ENCODE measurements around the gene PTPRN2. TPM values are rescaled to one million over a fixed set of nuclear protein-coding genes. Genes with fewer than 3 reads are reported as not detected.

The PTPRN2 gene
- total RNA-seq, 1 donor from 2014 or later = 1.8 TPM

GRCh38 chr7:157560710-157561522, 1026.7 kb downstream of the PTPRN2 start:
- CTCF ChIA-PET = no interaction called here

DNA sequence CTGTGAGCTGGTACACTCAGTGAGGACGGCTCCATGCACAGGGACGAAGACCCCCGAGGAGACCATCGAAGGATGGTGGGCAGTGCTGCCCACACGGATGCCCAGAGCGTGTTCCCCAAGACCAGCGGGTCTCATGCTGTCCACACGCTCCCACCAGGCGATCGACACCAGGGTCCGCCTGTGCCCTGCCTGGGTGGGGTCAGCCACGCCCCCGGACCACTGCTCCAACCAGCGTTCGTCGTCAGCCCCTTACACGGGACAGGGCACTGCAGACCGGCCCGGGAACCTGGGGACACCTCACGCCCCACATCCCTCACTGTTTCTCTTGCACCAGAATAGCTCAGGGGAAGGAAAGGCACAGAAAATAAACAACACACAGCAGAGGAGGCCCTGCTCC, 1027.4 kb downstream of the PTPRN2 start:
- H3K36me3 Mint-ChIP-seq (ENCODE audit: low read depth) = peaks cover 4% of the 10 kb centered on the region
- H3K4me3 Mint-ChIP-seq = no peak overlapping the region
- ChIA-PET CTCF (no interaction called here), POLR2A (no interaction called here)
- TF ChIP-seq CTCF (IDR thresholded peaks at IDR 0.05) = no peak
- no peak for ATAC-seq (ENCODE audit: low read depth)
- H3K27ac Mint-ChIP-seq = no peak overlapping the region
- no peaks in the 10 kb centered on the region for H3K27me3 Mint-ChIP-seq
- H3K9me3 Mint-ChIP-seq = no peaks in the 10 kb centered on the region
- no peak for DNase-seq
- peaks cover 3% of the 10 kb centered on the region for H3K4me1 Mint-ChIP-seq
- intact Hi-C loops (cut with micrococcal nuclease) = no loop called here

More at GRCh38 chr7:157560710-157561522, 1026.7 kb downstream of the PTPRN2 start:
- H3K4me1 Mint-ChIP-seq = peaks cover 3% of the 10 kb centered on the region
- H3K4me3 Mint-ChIP-seq = no peak overlapping the region
- intact Hi-C loops (cut with micrococcal nuclease) = no loop called here
- no peak for TF ChIP-seq CTCF (IDR thresholded peaks at IDR 0.05)
- H3K36me3 Mint-ChIP-seq (ENCODE audit: low read depth) = peaks cover 4% of the 10 kb centered on the region
- no peaks in the 10 kb centered on the region for H3K9me3 Mint-ChIP-seq
- ATAC-seq (ENCODE audit: low read depth) (no peak), DNase-seq (no peak)
- no peak overlapping the region for H3K27ac Mint-ChIP-seq
- H3K27me3 Mint-ChIP-seq = no peaks in the 10 kb centered on the region
- POLR2A ChIA-PET = no interaction called here

DNA sequence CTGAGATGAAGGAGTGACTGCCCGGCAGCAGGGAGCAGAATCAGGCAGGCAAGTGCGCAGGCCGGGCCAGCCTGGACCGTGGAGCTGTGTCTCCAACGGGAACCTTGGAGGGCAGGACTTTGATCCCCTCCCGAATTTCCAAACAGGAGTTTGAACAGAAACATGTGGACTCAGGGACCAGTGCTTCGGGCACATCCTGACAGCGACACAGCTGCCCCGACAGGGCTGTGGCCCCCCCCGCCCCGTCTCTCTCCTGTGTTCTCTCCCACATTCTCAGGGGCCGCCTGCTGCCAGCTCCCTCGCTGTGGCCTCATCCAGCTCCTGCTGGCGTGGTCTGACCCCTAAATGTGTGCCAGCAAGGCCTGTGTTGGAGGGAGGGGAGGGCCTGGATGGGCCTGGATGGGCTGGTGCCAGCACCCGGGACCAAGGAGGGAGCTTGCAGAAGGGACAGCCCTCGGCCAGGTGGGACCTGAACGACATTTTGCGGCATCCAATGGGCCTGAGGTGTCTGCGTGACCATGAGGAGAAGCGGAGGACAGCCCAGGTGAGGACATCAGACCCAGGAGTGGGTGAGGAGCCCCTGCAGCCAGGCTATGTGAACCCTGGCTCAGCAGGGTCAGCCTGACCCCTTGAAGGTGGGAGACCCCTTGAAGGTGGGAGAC, 1027.9 kb downstream of the PTPRN2 start:
- H3K27me3 Mint-ChIP-seq = no peaks in the 10 kb centered on the region
- no peak overlapping the region for H3K27ac Mint-ChIP-seq
- peaks cover 2% of the 10 kb centered on the region for H3K36me3 Mint-ChIP-seq (ENCODE audit: low read depth)
- ChIA-PET CTCF (no interaction called here), POLR2A (no interaction called here)
- no peak overlapping the region for H3K4me3 Mint-ChIP-seq
- DNase-seq (no peak), ATAC-seq (ENCODE audit: low read depth) (no peak)
- no peaks in the 10 kb centered on the region for H3K9me3 Mint-ChIP-seq
- H3K4me1 Mint-ChIP-seq = peaks cover 1% of the 10 kb centered on the region
- intact Hi-C loops (cut with micrococcal nuclease) = no loop called here
- no peak for TF ChIP-seq CTCF (IDR thresholded peaks at IDR 0.05)

DNA sequence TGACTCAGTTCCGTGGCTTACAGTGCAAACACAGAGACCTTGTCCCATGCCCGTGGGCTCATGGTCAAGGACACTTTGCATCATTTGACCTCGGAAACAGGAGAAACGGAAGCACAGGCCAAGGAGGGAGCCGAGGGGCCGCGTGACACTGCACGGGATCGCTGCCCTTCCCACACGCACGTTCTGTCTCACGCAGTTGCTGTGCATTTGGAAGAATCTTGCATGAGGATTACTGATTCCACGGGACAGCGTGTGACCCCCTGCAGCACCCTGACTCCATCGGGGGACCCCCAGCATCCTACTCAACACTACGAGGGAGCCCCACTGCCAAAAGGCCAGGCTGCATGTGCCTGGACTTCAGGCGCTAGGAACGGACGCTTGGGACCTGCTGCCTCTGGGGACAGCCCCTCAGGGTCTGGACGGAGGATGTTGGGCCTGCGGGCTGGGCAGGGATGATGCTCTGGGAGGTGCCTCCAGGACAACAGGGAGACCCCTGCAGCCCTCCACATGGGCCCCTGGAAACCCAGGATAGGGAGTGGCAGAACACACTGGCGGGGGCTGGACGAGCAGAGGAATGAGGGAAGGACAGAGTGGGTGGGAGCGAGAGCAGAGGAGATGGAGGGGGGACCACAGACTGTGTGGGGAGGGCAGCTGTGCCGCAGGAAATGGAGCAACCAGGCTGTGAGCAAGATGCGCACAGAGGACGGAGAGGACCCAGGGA, 1028.6 kb downstream of the PTPRN2 start:
- Mint-ChIP-seq H3K9me3 (no peaks in the 10 kb centered on the region), H3K27ac (no peak overlapping the region), H3K27me3 (no peaks in the 10 kb centered on the region), H3K4me1 (no peaks in the 10 kb centered on the region), H3K4me3 (no peak overlapping the region), H3K36me3 (ENCODE audit: low read depth) (no peaks in the 10 kb centered on the region)
- ChIA-PET POLR2A (no interaction called here), CTCF (no interaction called here)
- ATAC-seq (ENCODE audit: low read depth) (no peak), DNase-seq (no peak)
- intact Hi-C loops (cut with micrococcal nuclease) = no loop called here
- TF ChIP-seq CTCF (IDR thresholded peaks at IDR 0.05) = no peak

GRCh38 chr7:157558516-157558874, 1029.1 kb downstream of the PTPRN2 start:
- no peak overlapping the region for H3K27ac Mint-ChIP-seq
- no peaks in the 10 kb centered on the region for H3K9me3 Mint-ChIP-seq
- no peak for TF ChIP-seq CTCF (IDR thresholded peaks at IDR 0.05)
- no peak for DNase-seq
- no peaks in the 10 kb centered on the region for H3K4me1 Mint-ChIP-seq
- POLR2A ChIA-PET = no interaction called here
- no peak for ATAC-seq (ENCODE audit: low read depth)
- CTCF ChIA-PET = no interaction called here
- no peaks in the 10 kb centered on the region for H3K27me3 Mint-ChIP-seq
- no peak overlapping the region for H3K4me3 Mint-ChIP-seq
- intact Hi-C loops (cut with micrococcal nuclease) = no loop called here
- no peaks in the 10 kb centered on the region for H3K36me3 Mint-ChIP-seq (ENCODE audit: low read depth)
